DOHH2 (cell line): ENCODE measurements around the gene DAGLA.

Experiments
- H3F3A ChIP-seq: fragments of 200-600 bp; sonication (generic), shearing (Covaris generic); 2 replicates; pipeline ENCODE4 v1.6.0; 2016; ENCODE audit warnings: antibody characterized with exemption, mild to moderate bottlenecking; ENCODE audit not compliant: control insufficient read depth, insufficient read depth
- H3K27ac ChIP-seq: fragments of 200-600 bp; sonication (generic); 2 replicates; pipeline ENCODE4 v1.5.1; 2014; ENCODE audit warnings: low read depth, mild to moderate bottlenecking, low read length, moderate library complexity
- H3K27me3 ChIP-seq: fragments of 200-600 bp; sonication (generic); 2 replicates; pipeline ENCODE4 v1.6.1; 2014; ENCODE audit warnings: mild to moderate bottlenecking, low read length, mixed read lengths; ENCODE audit not compliant: control insufficient read depth
- H3K36me3 ChIP-seq: fragments of 200-600 bp; sonication (generic); 2 replicates; pipeline ENCODE4 v1.6.1; 2014; ENCODE audit warnings: mild to moderate bottlenecking, low read length, moderate library complexity, mixed read lengths; ENCODE audit not compliant: control insufficient read depth
- H3K4me1 ChIP-seq: fragments of 200-600 bp; sonication (generic); 2 replicates; pipeline ENCODE4 v1.6.1; 2014; ENCODE audit warnings: mild to moderate bottlenecking, low read length, mixed read lengths; ENCODE audit not compliant: control insufficient read depth
- H3K4me2 ChIP-seq: fragments of 200-600 bp; sonication (generic); 2 replicates; pipeline ENCODE4 v1.6.0; 2014; ENCODE audit warnings: mild to moderate bottlenecking, low read length, moderate library complexity
- H3K4me3 ChIP-seq: fragments of 200-600 bp; sonication (generic); 2 replicates; pipeline ENCODE4 v1.5.1; 2014; ENCODE audit warnings: mild to moderate bottlenecking, low read length, mixed read lengths
- H3K79me2 ChIP-seq: fragments of 200-600 bp; sonication (generic); 2 replicates; pipeline ENCODE4 v1.6.1; 2014; ENCODE audit warnings: mild to moderate bottlenecking, low read length, mixed read lengths; ENCODE audit not compliant: control insufficient read depth
- H3K9me2 ChIP-seq: fragments of 200-600 bp; sonication (generic); replicated peaks from 2 replicates; pipeline ENCODE4 v1.6.1; 2014; ENCODE audit warnings: mild to moderate bottlenecking, low read length, mixed read lengths; ENCODE audit not compliant: control insufficient read depth
- H3K9me3 ChIP-seq: fragments of 200-600 bp; sonication (generic); 2 replicates; pipeline ENCODE4 v1.6.1; 2014; ENCODE audit warnings: antibody characterized with exemption, low read length, mixed read lengths; ENCODE audit not compliant: control insufficient read depth, insufficient read depth
- H4K20me1 ChIP-seq: fragments of 200-600 bp; sonication (generic); 2 replicates; pipeline ENCODE4 v1.6.0; 2014; ENCODE audit warnings: low read depth, mild to moderate bottlenecking, antibody characterized with exemption, low read length, moderate library complexity; ENCODE audit not compliant: control insufficient read depth, insufficient read depth
- EZH2phosphoT487 ChIP-seq: fragments of 200-600 bp; sonication (generic); IDR thresholded peaks from 2 replicates; pipeline ENCODE4 v1.6.1; 2017; ENCODE audit warnings: borderline replicate concordance, mild to moderate bottlenecking, antibody characterized with exemption, low read length, moderate library complexity, mixed read lengths
- TF ChIP-seq, protein P1 (sequence below): fragments of 200-600 bp; sonication (generic); IDR thresholded peaks from one replicate; pipeline ENCODE4 v1.5.1; 2014; ENCODE audit warnings: antibody characterized with exemption, mild to moderate bottlenecking, low read depth, low read length; ENCODE audit not compliant: poor library complexity, severe bottlenecking

Gene DAGLA

GRCh38 chr11:61713464-61713863, 33.3 kb downstream of the DAGLA start:
- Histone ChIP-seq H3K4me1 (no peaks in the 10 kb centered on the region), H3K4me2 (no peak overlapping the region), H3K4me3 (no peak overlapping the region), H3K79me2 (no peaks in the 10 kb centered on the region), H4K20me1 (no peaks in the 10 kb centered on the region), H3K27ac (no peak overlapping the region), H3K9me2 (no peaks in the 10 kb centered on the region), H3K27me3 (no peaks in the 10 kb centered on the region), H3K9me3 (no peaks in the 10 kb centered on the region), H3F3A (no peaks in the 10 kb centered on the region), H3K36me3 (no peaks in the 10 kb centered on the region)
- TF ChIP-seq, protein P1, sequence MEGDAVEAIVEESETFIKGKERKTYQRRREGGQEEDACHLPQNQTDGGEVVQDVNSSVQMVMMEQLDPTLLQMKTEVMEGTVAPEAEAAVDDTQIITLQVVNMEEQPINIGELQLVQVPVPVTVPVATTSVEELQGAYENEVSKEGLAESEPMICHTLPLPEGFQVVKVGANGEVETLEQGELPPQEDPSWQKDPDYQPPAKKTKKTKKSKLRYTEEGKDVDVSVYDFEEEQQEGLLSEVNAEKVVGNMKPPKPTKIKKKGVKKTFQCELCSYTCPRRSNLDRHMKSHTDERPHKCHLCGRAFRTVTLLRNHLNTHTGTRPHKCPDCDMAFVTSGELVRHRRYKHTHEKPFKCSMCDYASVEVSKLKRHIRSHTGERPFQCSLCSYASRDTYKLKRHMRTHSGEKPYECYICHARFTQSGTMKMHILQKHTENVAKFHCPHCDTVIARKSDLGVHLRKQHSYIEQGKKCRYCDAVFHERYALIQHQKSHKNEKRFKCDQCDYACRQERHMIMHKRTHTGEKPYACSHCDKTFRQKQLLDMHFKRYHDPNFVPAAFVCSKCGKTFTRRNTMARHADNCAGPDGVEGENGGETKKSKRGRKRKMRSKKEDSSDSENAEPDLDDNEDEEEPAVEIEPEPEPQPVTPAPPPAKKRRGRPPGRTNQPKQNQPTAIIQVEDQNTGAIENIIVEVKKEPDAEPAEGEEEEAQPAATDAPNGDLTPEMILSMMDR, result no peak
- no peak for TF ChIP-seq EZH2phosphoT487

DNA sequence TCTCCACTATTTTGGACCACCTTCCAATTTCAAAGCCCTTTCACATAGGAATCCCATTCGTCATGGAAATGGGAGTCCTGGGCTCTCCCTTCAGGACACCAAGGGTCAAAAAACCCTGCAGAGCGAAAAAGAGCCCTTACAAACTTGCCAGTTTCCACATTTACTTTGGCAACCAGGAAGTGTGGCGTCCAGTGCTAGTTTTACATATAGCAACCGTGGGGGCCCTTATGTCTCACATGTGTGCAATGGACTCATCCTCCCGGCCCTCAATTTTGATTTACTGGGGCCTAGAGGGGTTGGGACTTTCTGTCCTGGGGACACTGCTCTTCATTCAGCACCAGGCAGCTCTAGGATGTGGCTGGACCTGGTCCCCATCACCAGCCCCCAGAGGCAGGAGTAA, 33.7 kb downstream of the DAGLA start:
- Histone ChIP-seq H3K4me2 (no peak overlapping the region), H3K79me2 (no peaks in the 10 kb centered on the region), H3K36me3 (no peaks in the 10 kb centered on the region), H3K27ac (no peak overlapping the region), H4K20me1 (no peaks in the 10 kb centered on the region), H3K4me1 (no peaks in the 10 kb centered on the region), H3K9me2 (no peaks in the 10 kb centered on the region), H3F3A (no peaks in the 10 kb centered on the region), H3K9me3 (no peaks in the 10 kb centered on the region), H3K27me3 (no peaks in the 10 kb centered on the region), H3K4me3 (no peak overlapping the region)
- TF ChIP-seq, protein P1, result no peak
- no peak for TF ChIP-seq EZH2phosphoT487

DNA sequence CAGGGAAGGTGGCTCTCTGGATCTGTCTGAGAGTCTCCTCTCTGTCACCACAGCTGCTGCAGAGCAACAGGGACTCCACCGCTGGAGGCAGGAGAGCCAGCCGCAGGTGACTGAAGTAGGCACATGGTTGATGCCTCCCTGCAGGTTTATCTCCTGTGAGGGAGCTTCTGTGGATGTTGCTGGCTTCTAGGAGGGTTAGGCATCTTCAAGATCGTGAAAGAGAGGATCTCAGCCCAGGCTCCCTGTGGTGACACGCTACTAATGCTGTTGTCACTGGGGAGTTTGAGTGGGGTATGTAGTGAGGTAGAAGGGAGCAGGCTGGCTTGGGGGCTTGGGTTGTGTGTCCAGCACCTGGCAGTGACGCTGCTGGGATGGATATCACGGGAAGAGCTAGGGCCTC, 34.1 kb downstream of the DAGLA start:
- Histone ChIP-seq H3K9me3 (no peaks in the 10 kb centered on the region), H3K4me2 (no peak overlapping the region), H3K36me3 (no peaks in the 10 kb centered on the region), H3K79me2 (no peaks in the 10 kb centered on the region), H3K9me2 (no peaks in the 10 kb centered on the region), H3K27me3 (no peaks in the 10 kb centered on the region), H3K4me1 (no peaks in the 10 kb centered on the region), H3F3A (no peaks in the 10 kb centered on the region), H3K27ac (no peak overlapping the region), H4K20me1 (no peaks in the 10 kb centered on the region), H3K4me3 (no peak overlapping the region)
- TF ChIP-seq, protein P1, result no peak
- TF ChIP-seq EZH2phosphoT487, result no peak

GRCh38 chr11:61714916-61715315, 34.7 kb downstream of the DAGLA start:
- H3K9me2 ChIP-seq, result no peaks in the 10 kb centered on the region
- no peaks in the 10 kb centered on the region for H3K36me3 ChIP-seq
- no peak for TF ChIP-seq EZH2phosphoT487
- TF ChIP-seq, protein P1, result no peak
- H3K9me3 ChIP-seq, result no peaks in the 10 kb centered on the region
- no peak overlapping the region for H3K4me2 ChIP-seq
- H3F3A ChIP-seq, result no peaks in the 10 kb centered on the region
- no peaks in the 10 kb centered on the region for H4K20me1 ChIP-seq
- H3K27me3 ChIP-seq, result no peaks in the 10 kb centered on the region
- H3K4me3 ChIP-seq, result no peak overlapping the region
- H3K79me2 ChIP-seq, result no peaks in the 10 kb centered on the region
- H3K27ac ChIP-seq, result no peak overlapping the region
- H3K4me1 ChIP-seq, result no peaks in the 10 kb centered on the region
